HG02884 (cell line): ENCODE measurements around the gene TRIM42.

Experiments used
- ATAC-seq: cut with Tn5 transposase; IDR thresholded peaks from one replicate; pipeline ENCODE4 v1.9.1; 2021; ENCODE audit warnings: mild to moderate bottlenecking, moderate library complexity; ENCODE audit not compliant: unreplicated experiment

TRIM42 gene

GRCh38 chr3:140677764-140678163 lies at the start of gene TRIM42:
Gene TRIM42, plus strand, starts transcription at chr3:140678064. Its CDS starts 166 bp downstream, at chr3:140678230.
- no peak for ATAC-seq

- ATAC-seq = no peak
These were observed 49.3 kb upstream of the TRIM42 start for GRCh38 chr3:140628606-140629005.

- ATAC-seq = no peak
These were observed 48.3 kb upstream of the TRIM42 start for GRCh38 chr3:140629357-140630137.

GRCh38 chr3:140630366-140630765 lies 47.5 kb upstream of the TRIM42 start:
- no peak for ATAC-seq

- ATAC-seq = no peak
These were observed 47.0 kb upstream of the TRIM42 start for GRCh38 chr3:140630866-140631265.

GRCh38 chr3:140635276-140635675 lies 42.6 kb upstream of the TRIM42 start:
- ATAC-seq = no peak

- no peak for ATAC-seq
These were observed 41.3 kb upstream of the TRIM42 start for GRCh38 chr3:140636406-140637138.

- no peak for ATAC-seq
These were observed 26.6 kb upstream of the TRIM42 start for GRCh38 chr3:140651287-140651686.

- no peak for ATAC-seq
These were observed 22.2 kb upstream of the TRIM42 start for GRCh38 chr3:140655678-140656077.

- no peak for ATAC-seq
These were observed 13.8 kb upstream of the TRIM42 start for GRCh38 chr3:140664111-140664510.

- no peak for ATAC-seq
These were observed 4.7 kb downstream of the TRIM42 start for GRCh38 chr3:140682586-140682985.

GRCh38 chr3:140686128-140686527 lies 8.3 kb downstream of the TRIM42 start:
- no peak for ATAC-seq

- no peak for ATAC-seq
These were observed 9.1 kb downstream of the TRIM42 start for GRCh38 chr3:140686948-140687347.

GRCh38 chr3:140695361-140696061 lies 17.6 kb downstream of the TRIM42 start:
- ATAC-seq = no peak

GRCh38 chr3:140699516-140700231 lies 21.8 kb downstream of the TRIM42 start:
- no peak for ATAC-seq

- no peak for ATAC-seq
These were observed 24.4 kb downstream of the TRIM42 start for GRCh38 chr3:140702281-140702680.

GRCh38 chr3:140703496-140703895 lies 25.6 kb downstream of the TRIM42 start:
- ATAC-seq = no peak

GRCh38 chr3:140704733-140705132 lies 26.9 kb downstream of the TRIM42 start:
- no peak for ATAC-seq

GRCh38 chr3:140705954-140706353 lies 28.1 kb downstream of the TRIM42 start:
- ATAC-seq = no peak

GRCh38 chr3:140706360-140706759 lies 28.5 kb downstream of the TRIM42 start:
- no peak for ATAC-seq

- no peak for ATAC-seq
These were observed 31.0 kb downstream of the TRIM42 start for GRCh38 chr3:140708815-140709214.
